HFFc6 (cell line): Measurements from ENCODE around the gene NWD2. TPM values are rescaled to one million over a fixed set of nuclear protein-coding genes. Genes with fewer than 3 reads are reported as not detected.

ENCODE experiments used
- DNase-seq: peaks from one replicate; pipeline ENCODE4 v3.0.0-alpha.2; 2018
- H3K27ac Mint-ChIP-seq: 2 replicates; pipeline ENCODE4 v1.8.0; 2020; ENCODE audit warnings: mild to moderate bottlenecking, mixed read lengths
- H3K27me3 Mint-ChIP-seq: 2 replicates; pipeline ENCODE4 v1.8.0; 2021; ENCODE audit warnings: mild to moderate bottlenecking, moderate library complexity, mixed read lengths; ENCODE audit not compliant: insufficient read depth
- H3K36me3 Mint-ChIP-seq: 2 replicates; pipeline ENCODE4 v1.8.0; 2021; ENCODE audit warnings: low read depth, mixed read lengths
- H3K4me1 Mint-ChIP-seq: 2 replicates; pipeline ENCODE4 v1.8.0; 2020; ENCODE audit warnings: low read depth, mixed read lengths
- H3K4me3 Mint-ChIP-seq: 2 replicates; pipeline ENCODE4 v1.8.0; 2020; ENCODE audit warnings: mild to moderate bottlenecking, moderate library complexity, mixed read lengths
- H3K9me3 Mint-ChIP-seq: 2 replicates; pipeline ENCODE4 v1.8.0; 2020; ENCODE audit warnings: mild to moderate bottlenecking, mixed read lengths
- CTCF ChIP-seq: fragments of 200-600 bp; sonication (generic); IDR thresholded peaks from 2 replicates; pipeline ENCODE4 v1.5.0; 2021; ENCODE audit warnings: antibody characterized with exemption, mild to moderate bottlenecking
- total RNA-seq, 6 experiments: library from RNA; stranded (reverse); fragmentation: NEBNext Ultra II Directional; extraction: Animal tissue kit (Norgen Biotek cat#: 25700); gene quantifications; 2 replicates in 1 of 6; 3 replicates in 5 of 6; pipeline ENCODE4 v1.2.3, GENCODE V29; 2021

The NWD2 gene
- total RNA-seq, 6 experiments from 2014 or later, result not detected

GRCh38 chr4:37455301-37456131, 211.0 kb downstream of the NWD2 start:
- no peak for TF ChIP-seq CTCF
- DNase-seq, result no peak
- no peaks in the 10 kb centered on the region for H3K9me3 Mint-ChIP-seq
- no peak overlapping the region for H3K27ac Mint-ChIP-seq
- no peak overlapping the region for H3K4me3 Mint-ChIP-seq
- peaks cover 27% of the 10 kb centered on the region for H3K27me3 Mint-ChIP-seq
- H3K36me3 Mint-ChIP-seq, result no peaks in the 10 kb centered on the region
- no peaks in the 10 kb centered on the region for H3K4me1 Mint-ChIP-seq

DNA sequence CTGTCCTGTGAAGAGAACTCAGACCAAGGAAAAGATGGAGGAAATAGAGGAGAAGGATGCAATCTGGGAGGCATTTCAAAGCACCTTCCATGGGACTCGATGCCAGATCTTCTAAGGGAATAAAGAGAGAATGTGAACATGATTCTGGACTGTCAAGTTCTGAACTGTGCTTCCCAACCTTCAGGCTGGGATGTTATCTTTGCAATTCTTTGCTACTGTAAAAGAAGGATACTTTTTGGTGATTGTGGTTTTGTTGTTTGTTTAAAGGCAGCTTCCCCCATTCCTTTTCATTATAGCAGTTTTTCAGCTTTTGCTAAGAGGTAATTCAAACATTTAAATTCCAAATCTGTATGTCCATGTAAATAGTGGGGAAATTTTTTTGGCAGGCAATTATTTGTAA, 217.3 kb downstream of the NWD2 start:
- H3K4me1 Mint-ChIP-seq, result no peaks in the 10 kb centered on the region
- peaks cover 11% of the 10 kb centered on the region for H3K27me3 Mint-ChIP-seq
- no peak overlapping the region for H3K4me3 Mint-ChIP-seq
- no peak for TF ChIP-seq CTCF
- no peaks in the 10 kb centered on the region for H3K36me3 Mint-ChIP-seq
- no peaks in the 10 kb centered on the region for H3K9me3 Mint-ChIP-seq
- DNase-seq, result no peak
- H3K27ac Mint-ChIP-seq, result no peak overlapping the region

DNA sequence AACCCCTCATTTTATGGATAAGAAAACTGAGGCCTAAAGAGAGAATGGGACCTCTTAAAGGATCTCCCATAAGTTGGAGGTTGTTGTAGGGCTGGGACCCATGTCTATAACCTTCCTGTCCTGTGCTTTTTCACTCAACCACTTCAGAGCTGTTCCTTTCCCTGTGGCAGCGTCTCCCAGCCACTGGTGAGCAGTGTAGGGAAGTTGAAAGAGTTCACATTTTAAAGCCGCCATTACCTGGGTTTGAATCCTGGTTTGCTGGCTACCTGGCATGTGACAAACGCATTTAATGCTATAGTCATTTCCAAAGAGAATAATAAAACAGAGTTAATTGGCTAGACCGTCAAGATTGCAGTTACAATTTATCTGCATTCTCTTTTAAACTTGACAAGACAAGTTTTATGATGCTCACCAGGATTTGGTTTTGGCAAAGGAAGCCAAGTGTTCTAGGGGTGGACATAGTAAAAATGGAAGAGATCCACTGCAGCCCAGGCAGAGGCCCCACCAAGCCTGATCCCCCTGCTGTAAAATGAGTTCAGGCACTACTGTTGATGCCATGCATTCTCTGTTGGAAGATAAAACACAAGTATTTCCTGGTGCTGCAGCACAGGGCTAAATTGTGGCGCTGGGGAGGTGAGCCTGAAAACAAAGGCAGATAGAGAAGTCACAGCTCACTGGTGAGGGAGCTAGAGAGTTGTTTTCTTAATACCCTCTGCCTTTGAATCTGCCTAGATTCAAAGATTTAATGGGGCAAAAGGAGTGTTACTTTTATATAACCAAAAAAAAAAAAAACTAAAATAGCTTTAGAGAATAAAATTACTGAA, 218.7 kb downstream of the NWD2 start:
- Mint-ChIP-seq H3K27me3 (peaks cover 13% of the 10 kb centered on the region), H3K4me3 (no peak overlapping the region), H3K4me1 (no peaks in the 10 kb centered on the region), H3K27ac (no peak overlapping the region), H3K36me3 (no peaks in the 10 kb centered on the region), H3K9me3 (no peaks in the 10 kb centered on the region)
- no peak for DNase-seq
- no peak for TF ChIP-seq CTCF

DNA sequence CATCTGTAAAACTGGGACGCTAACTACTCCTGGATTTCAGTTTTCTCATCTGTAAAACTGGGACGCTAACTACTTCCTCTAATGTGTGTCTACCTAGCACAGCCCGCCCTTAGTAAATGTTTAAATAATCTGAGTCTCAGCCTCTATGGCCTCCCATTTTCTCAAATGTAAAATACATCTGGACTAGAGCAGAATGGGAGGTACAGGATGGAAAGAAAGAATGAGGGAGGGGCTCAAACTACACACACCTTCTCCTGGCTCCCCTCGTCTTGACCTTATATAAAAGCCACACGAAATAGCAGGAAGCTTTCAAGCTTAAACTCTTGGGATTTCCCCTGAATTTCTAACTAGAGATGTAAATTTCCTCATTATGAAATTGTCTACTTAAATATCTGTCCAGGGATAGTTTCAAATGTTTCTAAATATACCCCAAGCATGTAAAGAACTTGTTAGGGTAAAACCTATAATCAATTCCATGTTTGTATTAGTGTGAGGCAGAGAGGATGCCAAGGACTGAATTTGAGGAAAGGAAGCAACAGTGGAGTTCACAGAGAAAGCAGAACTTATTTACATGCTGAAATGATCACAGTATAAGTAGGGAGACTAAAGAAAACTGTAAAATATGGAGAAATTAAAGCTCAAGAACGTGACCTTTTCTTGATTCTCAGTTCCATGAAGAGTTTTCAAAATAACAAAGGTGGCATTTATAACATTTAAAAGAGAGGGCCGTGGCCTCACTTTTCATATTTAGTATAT, 220.0 kb downstream of the NWD2 start:
- no peaks in the 10 kb centered on the region for H3K36me3 Mint-ChIP-seq
- no peak for DNase-seq
- TF ChIP-seq CTCF, result no peak
- no peak overlapping the region for H3K27ac Mint-ChIP-seq
- H3K4me1 Mint-ChIP-seq, result no peaks in the 10 kb centered on the region
- H3K4me3 Mint-ChIP-seq, result no peak overlapping the region
- H3K9me3 Mint-ChIP-seq, result no peaks in the 10 kb centered on the region
- H3K27me3 Mint-ChIP-seq, result peaks cover 7% of the 10 kb centered on the region

GRCh38 chr4:37465296-37465695, 220.8 kb downstream of the NWD2 start:
- Mint-ChIP-seq H3K4me3 (no peak overlapping the region), H3K36me3 (no peaks in the 10 kb centered on the region), H3K27me3 (peaks cover 7% of the 10 kb centered on the region), H3K27ac (no peak overlapping the region), H3K4me1 (no peaks in the 10 kb centered on the region), H3K9me3 (no peaks in the 10 kb centered on the region)
- TF ChIP-seq CTCF, result no peak
- DNase-seq, result no peak
